NCI-H226 (cell line): ENCODE measurements around the gene NDUFS6.
"Not testable (repeated sequence)": the region's sequence is repeated elsewhere in the genome, so short reads cannot be mapped to it uniquely, and the experiment has no call there.

ENCODE experiments used
- DNase-seq: peaks from one replicate; pipeline ENCODE4 v3.0.0-alpha.2; 2015

The NDUFS6 gene

DNA sequence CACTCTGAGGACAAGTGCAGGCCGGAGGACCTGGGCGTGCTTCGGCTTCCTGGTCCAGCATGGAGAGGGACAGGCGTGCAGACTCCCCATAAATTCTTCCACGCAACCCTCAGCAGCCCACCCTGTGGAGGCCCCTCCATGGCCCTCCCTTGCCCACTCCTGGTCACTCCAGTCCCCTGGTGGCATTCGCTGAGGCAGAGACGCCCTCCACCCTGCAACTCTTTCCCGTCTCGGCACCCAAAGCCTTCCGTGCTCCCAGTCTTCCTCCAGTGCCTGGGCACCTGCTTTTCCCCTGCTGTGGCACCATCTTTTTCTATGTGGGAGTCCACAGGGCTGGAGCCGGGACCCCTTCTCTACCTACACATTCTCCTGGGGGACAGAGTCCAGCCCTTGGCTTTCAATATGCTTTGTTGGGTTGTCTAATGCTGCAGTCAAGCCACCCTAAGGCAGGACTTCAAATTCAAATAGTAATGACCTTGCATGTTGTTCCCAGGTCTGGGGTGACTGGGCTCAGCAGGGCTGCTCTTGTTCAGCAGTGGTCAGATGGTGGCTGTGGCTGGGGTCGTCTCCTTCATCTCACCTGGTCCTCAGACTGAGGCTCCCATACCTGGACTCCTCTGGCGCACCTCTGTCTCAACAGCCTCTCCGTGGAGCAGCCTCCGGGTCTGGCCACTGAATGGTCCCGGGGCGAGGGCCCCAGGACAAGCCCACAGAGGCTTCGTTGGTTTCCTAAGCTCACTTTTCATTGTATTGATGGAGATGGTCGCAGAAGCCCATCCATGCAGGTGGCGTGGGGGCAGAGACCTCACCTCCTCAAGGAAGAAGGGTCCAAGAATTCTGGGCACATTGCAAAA, 16.8 kb upstream of the NDUFS6 start:
- DNase-seq: no peak

DNA sequence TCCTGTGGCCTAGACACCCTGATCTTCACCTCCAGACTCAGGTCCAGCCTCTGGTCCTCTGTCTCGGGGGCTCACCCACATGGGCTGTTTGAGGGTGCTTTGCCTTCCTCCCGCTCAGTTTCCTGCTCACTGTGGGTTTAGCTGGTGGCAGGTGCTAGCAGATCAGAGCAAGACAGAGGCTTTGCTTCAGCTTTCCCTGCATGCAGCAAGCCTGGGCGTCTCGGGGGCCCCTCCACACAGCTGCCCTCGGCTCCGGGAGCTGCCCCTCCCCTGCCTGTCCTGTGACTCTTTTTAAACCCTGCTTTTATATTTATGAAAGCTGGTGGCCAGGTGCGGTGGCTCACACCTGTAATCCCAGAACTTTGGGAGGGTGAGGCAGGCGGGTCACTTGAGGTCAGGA, 16.1 kb upstream of the NDUFS6 start:
- no peak for DNase-seq

DNA sequence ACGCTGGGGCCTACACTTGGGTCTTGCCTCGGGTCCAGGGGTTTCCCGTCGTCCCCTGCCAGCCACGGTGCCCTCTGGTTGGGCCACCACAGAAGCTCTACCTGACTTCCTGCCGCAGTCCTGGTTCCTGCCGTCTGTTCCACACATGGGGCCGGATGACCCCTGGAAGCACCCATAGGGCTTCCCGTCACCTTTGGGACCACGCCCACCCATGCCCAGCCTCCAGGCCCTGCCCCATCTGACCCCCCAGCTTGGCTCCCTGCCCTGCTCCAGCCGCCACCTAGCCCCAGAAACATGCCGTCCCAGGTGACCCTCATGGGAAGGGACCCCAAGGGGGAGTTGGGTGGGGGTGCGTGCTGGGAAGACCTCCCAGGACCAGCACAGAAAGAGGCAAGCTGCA, 15.2 kb upstream of the NDUFS6 start:
- DNase-seq: no peak

DNA sequence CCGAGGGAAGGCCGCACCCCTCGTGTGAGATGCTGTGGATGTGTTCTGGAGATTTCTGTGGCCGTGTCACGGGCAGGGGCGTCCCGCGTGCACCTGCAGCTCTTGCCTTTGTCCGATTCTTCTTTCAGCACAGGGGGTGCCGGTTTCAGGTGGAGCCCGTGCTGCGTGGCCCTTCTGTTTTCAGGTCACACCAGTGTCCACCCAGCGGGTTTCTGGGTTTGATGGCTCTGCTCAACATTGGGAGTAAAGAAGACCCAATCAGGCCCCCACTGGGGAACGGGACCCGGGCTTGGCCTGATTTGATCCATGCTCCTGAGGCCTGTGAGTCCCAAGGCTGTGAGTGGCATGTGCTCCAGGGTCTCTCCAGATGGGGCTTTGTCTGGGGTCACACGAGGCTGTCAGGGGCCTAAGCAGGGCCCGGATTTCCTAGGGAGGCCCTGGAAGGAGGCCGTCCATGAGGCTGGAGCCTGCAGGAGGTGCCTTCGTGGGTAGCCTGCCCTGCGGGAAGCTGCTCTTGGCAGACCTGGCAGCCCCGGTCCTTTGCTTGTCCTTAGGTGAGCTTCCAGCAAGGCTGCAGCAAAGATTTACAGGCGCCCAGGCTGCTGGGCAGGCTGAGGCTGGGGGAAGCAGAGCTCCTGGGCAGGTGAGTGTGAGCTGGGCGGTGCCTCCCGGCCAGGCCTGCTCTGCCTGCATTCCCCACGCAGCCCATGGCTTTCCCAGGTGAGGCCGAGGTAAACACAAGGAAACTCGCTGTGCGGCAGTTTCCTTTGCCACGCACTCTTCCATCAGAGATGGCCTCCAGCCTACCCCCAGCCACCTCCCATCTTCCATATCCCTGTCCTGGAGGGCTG, 14.4 kb upstream of the NDUFS6 start:
- DNase-seq: no peak

DNA sequence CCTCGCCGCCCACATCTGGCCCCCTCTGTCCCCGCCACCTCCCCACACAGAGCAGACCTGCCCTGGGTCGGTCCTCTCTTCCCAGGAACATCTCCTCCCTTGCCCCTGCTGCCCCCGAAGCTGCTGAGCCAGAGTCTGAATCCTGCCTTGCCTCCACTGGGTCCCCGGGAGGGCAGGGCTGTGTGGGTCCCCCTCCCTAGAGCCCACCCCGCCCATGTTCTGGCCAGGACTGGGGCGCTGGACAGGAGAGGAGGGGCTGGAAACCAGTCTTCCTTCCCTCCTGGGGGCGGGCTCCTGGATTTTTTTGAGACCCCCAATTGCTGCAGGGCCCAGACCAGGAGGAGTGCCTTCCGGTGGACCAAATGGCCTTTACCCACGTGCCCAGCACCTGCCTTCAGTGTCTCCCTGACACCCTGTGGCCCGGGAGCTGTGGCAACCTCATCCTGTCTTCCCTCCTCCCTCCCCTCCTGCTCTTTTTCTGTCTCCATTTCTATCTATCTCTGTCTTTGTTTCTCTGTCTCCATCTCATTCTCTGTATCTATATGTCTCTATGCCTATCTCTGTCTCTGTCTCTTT, 13.6 kb upstream of the NDUFS6 start:
- no peak for DNase-seq

DNA sequence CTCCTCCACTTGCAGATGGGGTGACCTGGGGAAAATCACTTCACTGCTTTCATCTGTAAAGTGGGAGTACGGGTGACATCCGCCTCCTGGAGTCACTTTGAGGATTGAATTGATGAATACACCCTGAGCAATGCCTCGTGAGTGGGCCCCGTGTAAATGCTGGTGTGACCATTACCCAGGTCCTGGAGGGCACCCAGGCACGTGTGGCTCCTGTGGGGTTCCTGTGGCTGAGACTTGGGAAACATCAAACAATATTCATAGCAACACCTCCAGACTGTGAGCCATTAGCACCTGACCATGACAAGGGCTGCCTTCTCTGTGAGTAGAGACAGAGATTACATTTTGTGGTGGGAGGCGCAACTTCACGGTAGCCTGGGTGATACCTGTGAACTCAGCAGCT, 13.0 kb upstream of the NDUFS6 start:
- DNase-seq: no peak

DNA sequence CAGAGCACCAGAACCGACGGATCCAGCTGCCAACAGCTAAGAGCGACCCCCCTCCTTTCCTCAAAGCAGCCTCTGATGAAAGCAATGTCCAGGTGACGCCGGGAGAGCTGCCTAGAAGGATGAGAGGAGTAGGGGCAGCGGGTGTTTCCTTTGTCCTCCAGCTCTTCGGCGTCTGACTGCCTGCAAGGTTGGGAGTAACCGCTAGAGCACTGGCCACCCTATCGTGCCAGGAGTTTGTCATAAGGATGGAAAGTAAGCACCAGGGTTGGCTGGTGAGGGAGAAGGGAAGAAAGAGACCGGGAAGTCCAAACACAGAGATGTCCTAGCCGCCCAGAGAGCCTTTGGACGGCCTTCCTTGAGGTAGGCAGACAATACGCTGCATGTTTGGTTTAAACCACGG, 12.4 kb upstream of the NDUFS6 start:
- DNase-seq: no peak

DNA sequence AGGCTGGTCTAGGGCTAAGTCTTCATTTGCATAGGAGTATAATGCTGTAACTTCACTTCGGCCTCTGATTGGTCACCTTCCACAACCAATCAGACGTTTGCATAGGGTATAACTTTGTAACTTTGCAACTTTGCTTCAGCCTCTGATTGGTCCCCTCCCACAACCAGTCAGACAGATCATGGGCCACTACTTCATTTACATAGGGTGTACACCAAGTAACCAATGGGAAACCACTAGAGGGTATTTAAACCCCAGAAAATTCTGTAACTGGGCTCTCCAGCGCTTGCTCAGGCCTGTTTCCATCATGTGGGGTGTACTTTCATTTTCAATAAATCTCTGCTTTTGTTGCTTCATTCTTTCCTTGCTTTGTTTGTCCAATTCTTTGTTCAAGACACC, 11.8 kb upstream of the NDUFS6 start:
- DNase-seq: peak; percentile 91

DNA sequence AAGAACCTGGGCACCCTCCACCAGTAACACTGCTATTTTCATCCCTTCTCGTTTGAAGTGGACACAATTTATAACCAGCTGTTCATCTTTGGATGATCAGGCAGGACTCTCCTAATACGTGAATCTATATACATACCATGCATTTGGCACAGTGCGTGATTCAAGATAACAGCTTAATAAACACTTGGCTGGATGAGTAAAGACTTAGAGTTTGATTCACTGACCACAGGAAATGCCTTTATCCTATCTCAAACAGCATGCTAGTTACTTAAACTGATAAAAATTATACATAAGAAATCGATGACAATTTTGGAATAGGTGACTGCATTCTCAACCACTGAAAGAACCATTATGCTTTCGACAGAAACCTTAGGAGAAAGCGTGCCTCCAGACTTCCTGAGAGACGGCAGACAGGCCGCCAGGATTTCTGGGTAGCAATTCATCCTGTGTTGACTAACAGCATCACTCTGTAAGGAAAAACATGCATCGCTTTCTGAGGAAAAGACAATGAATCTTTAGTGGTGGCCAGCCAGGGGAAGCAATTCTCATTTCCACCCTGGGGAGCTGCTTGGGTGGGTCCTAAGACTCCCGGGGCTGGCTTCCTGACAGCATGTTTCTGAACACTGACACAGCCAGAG, 11.3 kb upstream of the NDUFS6 start:
- peak; percentile 74 for DNase-seq

DNA sequence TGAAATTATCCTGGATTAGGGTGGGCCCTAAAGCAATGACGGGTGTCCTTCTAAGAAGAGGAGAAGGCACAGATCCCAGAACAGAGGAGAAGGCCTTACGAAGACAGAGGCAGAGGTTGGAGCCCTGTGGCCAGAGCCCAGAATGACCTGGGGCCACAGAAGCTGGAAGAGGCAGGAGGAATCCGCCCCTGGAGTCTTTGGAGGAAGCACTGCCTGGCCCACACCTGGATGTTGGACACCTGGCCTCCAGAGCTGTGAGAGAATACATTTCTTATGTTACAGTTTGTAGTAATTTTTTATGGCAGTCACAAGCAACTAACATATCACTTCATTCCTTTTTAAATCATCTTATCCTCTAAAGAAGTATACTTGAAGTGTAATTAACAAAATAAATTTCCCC, 10.0 kb upstream of the NDUFS6 start:
- DNase-seq: no peak

DNA sequence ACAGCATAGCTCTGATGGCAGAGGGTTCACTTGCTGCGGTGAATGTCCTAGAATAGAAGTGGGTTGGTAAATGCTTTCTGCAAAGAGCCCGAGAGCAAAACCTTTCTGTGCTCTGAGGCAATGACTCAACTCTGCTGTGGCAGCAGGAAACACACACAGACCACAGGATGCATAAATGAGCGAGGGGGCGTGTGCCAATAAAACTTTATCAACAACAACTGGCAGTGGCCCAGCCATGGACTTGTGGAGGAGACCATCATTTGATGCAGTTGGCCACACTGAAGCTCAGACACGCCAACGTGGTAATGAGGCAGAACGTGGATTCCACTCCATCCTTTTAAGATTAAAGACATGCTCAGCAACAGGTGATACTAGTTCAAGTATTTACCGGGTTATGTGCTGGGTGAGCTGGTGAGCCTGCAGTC, 8.4 kb upstream of the NDUFS6 start:
- DNase-seq: peak; percentile 71

DNA sequence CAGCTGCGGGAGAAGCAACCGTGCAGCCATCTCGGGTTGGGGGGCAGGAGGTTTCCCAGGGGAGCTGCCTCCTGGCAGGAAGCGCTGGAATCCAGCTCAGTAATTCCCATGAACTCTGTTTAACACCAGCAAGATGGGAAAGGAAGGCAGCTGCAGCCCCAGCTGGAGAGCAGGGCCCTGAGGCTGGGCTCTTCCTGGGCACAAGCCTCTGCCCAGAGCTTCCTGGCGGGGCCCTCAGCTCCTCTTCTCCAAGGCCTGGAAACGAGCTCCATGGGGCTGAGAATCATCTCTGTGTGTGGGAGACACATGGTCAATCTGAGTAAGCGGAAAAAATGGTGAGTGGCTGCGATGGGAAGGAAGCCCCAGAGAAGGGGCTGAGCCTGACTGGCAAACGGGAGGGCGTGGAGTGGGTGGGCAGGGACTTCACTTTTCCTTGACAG, 7.9 kb upstream of the NDUFS6 start:
- peak; percentile 8 for DNase-seq

DNA sequence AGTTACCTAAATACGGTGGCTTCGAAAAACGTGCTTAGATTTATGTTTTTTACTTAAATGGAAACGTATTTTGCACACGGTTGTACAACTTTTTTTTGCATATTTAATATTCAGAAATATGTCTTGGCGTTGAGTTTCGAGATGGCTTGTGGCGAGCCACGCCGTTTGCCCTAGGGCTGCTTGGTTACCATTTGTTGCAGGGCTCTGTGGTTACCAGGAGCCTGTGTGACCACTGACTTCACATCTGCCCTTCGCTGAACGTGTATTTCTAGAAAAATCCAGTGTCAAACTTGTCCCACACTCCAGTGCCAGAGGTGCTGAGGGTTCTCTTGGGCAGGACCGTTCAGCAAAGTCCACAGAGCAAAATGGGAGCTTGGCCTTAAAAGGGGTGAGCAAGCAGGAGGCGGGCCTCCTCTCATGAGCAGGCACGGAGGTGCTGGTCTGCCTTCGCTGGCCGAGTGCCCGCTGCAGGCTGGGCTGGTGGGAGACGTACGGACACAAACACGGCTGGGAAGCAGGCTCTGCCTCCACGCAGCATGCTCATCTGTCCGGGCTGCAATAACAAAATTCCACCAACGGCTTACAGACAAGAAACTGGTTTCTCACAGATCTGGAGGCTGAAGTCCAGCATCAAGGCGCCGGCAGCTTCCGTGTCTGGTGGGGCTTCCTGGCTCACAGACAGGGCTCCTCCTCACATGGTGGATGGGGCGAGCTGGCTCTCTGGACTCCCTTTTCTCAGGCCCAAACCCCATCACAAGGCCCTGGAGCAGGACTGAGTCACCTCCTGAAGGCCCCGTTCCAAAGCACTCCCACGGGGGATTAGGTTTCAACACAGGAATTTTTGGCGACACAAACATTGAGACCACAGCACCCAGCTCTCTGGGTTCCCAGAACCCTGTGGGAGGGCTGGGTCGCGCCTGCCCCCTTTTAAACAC, 7.0 kb upstream of the NDUFS6 start:
- DNase-seq: peak; percentile 59

DNA sequence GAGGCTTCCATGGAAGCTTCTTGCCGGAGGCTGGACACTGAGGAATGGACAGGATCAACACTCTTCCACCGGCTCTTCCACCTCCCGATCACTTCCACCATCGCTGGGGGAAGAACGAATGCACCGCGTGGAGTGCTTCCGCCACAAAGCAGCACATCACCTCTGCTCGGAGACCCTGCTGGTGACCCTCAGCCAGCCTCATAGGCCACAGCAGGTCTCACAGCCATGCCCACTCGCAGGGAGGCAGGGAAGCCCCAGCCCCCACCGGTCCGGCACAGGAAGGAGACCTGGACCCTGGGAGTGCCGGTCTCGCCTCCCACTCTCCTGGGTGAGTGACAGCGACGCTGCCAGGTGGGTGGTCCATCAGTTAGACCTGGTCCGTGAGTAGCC, 6.3 kb upstream of the NDUFS6 start:
- no peak for DNase-seq

DNA sequence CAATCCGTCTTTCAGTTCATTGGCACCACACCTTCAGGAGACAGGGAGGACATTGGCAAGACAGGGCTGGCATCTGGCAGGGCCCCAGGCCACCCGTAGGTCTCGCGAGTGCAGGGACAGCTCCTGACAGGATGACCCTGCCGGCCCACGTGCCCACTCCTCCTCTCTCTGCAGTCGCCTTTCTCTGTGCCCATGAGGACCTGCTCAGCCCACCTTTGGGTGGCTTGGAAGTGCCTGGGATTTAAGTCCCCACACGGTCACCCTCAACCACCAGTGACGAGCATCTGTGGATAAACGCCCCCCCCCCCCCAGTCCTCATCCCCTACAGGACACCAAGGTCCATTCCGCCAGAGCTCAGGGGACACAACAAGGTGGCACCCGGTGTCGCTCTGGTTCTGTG, 5.7 kb upstream of the NDUFS6 start:
- DNase-seq: no peak

DNA sequence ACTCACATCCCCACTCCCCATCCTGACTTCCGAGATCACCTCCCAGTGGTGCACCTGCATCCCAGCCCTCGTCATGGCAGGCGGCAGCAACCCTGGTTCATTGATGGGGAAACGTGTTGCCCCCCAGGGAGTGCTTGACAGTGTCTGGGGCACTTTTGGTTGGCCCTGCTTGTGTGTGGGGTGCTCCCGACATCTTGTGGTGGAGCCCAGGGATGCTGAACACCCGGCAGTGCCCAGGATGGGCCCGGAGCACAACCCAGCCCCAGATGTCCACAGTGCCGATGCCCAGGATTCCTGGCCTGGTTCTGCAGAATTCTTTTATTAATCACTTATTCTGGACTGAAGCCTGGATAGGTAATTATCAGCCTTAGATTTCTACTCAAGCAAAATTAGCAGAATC, 5.3 kb upstream of the NDUFS6 start:
- no peak for DNase-seq

DNA sequence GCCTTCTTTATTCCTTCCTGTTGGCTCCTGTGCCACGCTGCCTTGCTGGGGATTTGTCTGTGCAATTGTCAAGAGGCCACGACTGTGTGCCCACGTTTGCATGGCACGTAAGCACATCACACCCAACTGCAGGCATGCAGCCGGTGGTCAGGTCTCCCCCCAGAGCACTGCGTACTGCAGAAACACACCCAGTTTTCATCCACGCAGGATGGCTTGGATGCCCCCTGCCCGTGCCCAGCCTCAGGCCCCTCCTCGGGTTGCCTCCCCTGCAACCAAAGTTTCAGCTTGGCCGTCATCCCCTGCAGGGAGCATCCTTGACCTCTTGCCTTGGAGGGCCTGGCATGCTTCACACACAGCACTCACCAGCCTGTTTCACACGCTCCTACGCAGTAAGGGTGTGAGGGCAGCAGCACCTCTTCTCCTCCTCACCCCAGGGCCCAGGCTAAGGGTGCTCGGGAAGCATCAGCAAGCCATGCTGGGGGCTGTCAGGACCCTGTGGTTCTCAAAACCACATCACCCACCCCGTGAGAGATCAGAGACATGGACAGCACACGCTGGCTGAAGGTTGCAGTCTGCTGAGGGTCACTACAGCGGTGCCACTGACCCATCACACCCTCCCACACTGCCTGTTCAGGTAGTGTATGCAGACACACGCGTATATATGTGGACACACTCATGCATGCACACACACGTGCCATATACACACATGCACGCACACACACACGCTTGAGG, 4.7 kb upstream of the NDUFS6 start:
- no peak for DNase-seq

DNA sequence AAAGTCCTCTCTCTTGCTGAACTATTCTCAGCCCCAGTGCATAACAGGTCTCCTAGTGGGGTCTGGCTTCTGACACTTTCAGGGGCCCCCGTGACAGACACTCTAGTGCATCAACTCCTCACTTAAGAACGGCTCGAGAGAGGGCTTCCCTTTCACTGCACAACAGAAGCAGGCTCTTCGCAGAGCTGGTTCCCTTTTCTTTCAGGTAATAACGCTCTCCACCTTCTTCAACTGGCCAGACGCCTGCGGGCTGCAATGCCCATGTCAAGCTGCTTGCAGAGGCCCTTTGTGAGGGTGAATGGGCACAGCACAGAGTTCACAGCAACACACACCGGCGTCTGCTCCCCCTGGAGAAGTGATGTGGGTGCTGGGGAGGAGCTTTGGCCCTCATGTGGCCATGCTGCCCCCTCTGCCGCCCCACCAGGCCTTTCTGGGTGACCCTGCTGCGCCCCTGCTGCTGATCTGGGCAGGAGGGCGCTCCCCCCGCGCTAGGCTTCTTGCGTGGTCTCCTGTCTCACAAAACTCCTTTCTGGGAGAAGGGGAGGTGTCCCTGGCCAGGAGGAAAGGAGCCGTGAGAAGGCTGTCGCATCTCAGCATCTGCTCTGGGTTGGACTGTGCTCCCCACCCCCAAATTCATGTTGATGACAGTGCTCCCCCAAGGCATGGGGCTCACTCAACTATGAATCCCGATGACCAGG, 4.0 kb upstream of the NDUFS6 start:
- no peak for DNase-seq

DNA sequence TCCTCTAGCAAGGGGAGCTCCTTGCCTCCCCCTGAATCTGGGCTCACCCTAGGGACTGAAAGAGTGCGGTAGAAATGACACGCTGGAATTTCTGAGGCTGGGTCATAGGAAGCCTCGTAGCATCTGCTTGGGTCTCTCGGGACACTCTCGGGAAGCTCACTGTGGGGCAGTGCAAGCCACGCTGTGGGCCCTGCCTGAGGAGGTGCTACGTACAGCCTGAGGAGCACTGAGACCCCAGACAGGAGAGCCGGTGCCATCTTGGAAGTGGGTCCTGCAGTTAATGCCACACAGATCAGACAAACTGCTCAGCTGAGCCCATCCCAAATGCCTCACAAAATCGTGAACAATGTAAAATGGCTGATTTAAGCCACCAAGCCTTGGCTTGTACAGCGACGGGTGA, 3.4 kb upstream of the NDUFS6 start:
- no peak for DNase-seq

DNA sequence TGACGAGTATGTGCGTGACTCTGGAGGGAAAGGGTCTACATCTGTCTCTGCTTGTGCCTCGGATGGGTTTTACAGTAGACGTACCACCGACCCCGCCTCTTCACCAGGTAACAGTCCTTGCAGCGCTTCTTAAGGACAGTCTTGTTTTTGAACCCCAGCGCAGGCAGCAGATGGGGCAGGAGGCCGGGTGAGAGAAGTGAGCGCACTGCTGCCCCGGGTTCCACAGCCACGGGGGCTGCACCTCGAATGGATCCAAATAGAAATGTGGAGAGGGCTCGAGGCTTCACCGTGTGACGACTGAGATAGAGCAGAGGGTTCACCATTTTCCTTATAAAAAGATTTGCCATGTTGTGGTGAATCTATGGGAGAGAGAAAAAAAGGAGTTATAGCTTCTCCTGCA, 2.6 kb upstream of the NDUFS6 start:
- DNase-seq: not testable (repeated sequence)

DNA sequence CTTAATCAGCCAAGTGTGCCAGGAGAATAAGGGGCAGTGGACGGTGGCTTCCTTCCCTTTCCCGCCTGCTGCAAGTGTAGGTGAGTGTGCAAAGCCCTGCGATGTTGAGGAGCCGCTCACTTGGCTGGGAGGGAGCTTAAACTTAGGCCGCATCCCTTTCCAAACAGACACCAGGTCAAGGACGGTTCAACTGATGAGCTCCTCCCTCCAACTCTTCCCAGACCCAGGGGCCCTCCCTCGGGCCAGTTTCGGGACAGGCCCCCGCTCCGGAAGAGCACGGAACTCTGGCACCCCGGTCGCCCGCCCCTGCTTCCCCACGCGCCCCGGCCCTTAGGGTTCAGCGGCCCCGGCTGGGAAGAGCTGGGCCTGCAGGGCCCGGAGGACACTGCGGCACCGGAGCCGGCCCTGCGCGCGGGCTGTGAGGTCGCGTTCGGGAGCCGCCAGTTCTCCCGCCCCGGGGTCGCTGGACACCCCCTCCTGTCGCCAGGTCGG, 2.1 kb upstream of the NDUFS6 start:
- DNase-seq: no peak
